ENCODE measurements around the gene DUXB. TPM values are rescaled to one million over a fixed set of nuclear protein-coding genes. Genes with fewer than 3 reads are reported as not detected.

Gene DUXB
- total RNA-seq, result not detected

- Mint-ChIP-seq H3K36me3 (ENCODE audit: low read depth) (no peaks in the 10 kb centered on the region), H3K27me3 (ENCODE audit: low read depth) (no peaks in the 10 kb centered on the region), H3K4me1 (ENCODE audit: low read depth) (no peaks in the 10 kb centered on the region), H3K9me3 (no peaks in the 10 kb centered on the region), H3K27ac (no peak within 1 kb of the TSS), H3K4me3 (no peak within 1 kb of the TSS)
- intact Hi-C loops (cut with micrococcal nuclease), result no loop called here
- CTCF ChIA-PET, result interaction anchor here (0.7 kb wide), 1 partner anchor 114 kb away, joined by 3 read pairs; no protein-coding TSS in a partner anchor
- no peak for DNase-seq
Observed at GRCh38 chr16:75701361-75701760, at the start of gene DUXB. Gene DUXB, minus strand, starts transcription at chr16:75701461. Its CDS starts 43 bp downstream, at chr16:75701418.

- Mint-ChIP-seq H3K27me3 (ENCODE audit: low read depth) (peaks cover 10% of the 10 kb centered on the region), H3K4me3 (no peak overlapping the region), H3K4me1 (ENCODE audit: low read depth) (no peaks in the 10 kb centered on the region), H3K9me3 (no peaks in the 10 kb centered on the region), H3K36me3 (ENCODE audit: low read depth) (no peaks in the 10 kb centered on the region), H3K27ac (no peak overlapping the region)
- CTCF ChIA-PET, result no interaction called here
- DNase-seq, result no peak
- intact Hi-C loops (cut with micrococcal nuclease), result no loop called here
Observed at GRCh38 chr16:75750528-75750927, 49.3 kb upstream of the DUXB start.

GRCh38 chr16:75746359-75746758 lies 45.1 kb upstream of the DUXB start:
- intact Hi-C loops (cut with micrococcal nuclease), result no loop called here
- no peak for DNase-seq
- Mint-ChIP-seq H3K27me3 (ENCODE audit: low read depth) (peaks cover 19% of the 10 kb centered on the region), H3K27ac (no peak overlapping the region), H3K36me3 (ENCODE audit: low read depth) (peaks cover 1% of the 10 kb centered on the region), H3K4me1 (ENCODE audit: low read depth) (no peaks in the 10 kb centered on the region), H3K9me3 (peaks cover 13% of the 10 kb centered on the region), H3K4me3 (no peak overlapping the region)
- CTCF ChIA-PET, result no interaction called here

- Mint-ChIP-seq H3K27me3 (ENCODE audit: low read depth) (peaks cover 19% of the 10 kb centered on the region), H3K4me3 (no peak overlapping the region), H3K27ac (no peak overlapping the region), H3K4me1 (ENCODE audit: low read depth) (no peaks in the 10 kb centered on the region), H3K36me3 (ENCODE audit: low read depth) (peaks cover 1% of the 10 kb centered on the region), H3K9me3 (peaks cover 13% of the 10 kb centered on the region)
- DNase-seq, result no peak
- CTCF ChIA-PET, result no interaction called here
- intact Hi-C loops (cut with micrococcal nuclease), result no loop called here
Observed at GRCh38 chr16:75745823-75746222, 44.6 kb upstream of the DUXB start.

- Mint-ChIP-seq H3K9me3 (peaks cover 13% of the 10 kb centered on the region), H3K4me1 (ENCODE audit: low read depth) (no peaks in the 10 kb centered on the region), H3K27me3 (ENCODE audit: low read depth) (peaks cover 19% of the 10 kb centered on the region), H3K27ac (no peak overlapping the region), H3K4me3 (no peak overlapping the region), H3K36me3 (ENCODE audit: low read depth) (peaks cover 1% of the 10 kb centered on the region)
- intact Hi-C loops (cut with micrococcal nuclease), result no loop called here
- CTCF ChIA-PET, result no interaction called here
- DNase-seq, result no peak
Observed at GRCh38 chr16:75745242-75745641, 44.0 kb upstream of the DUXB start.

GRCh38 chr16:75742424-75743047 lies 41.3 kb upstream of the DUXB start:
- Mint-ChIP-seq H3K36me3 (ENCODE audit: low read depth) (peaks cover 1% of the 10 kb centered on the region), H3K4me1 (ENCODE audit: low read depth) (no peaks in the 10 kb centered on the region), H3K9me3 (peaks cover 13% of the 10 kb centered on the region), H3K27me3 (ENCODE audit: low read depth) (peaks cover 9% of the 10 kb centered on the region), H3K27ac (no peak overlapping the region), H3K4me3 (no peak overlapping the region)
- CTCF ChIA-PET, result no interaction called here
- intact Hi-C loops (cut with micrococcal nuclease), result no loop called here
- no peak for DNase-seq

- no peak overlapping the region for H3K4me3 Mint-ChIP-seq
- no peaks in the 10 kb centered on the region for H3K36me3 Mint-ChIP-seq (ENCODE audit: low read depth)
- H3K27ac Mint-ChIP-seq, result no peak overlapping the region
- H3K9me3 Mint-ChIP-seq, result no peaks in the 10 kb centered on the region
- intact Hi-C loops (cut with micrococcal nuclease), result no loop called here
- CTCF ChIA-PET, result interaction anchor here (1.0 kb wide), 1 partner anchor 41 kb away, joined by 3 read pairs; no protein-coding TSS in a partner anchor
- no peaks in the 10 kb centered on the region for H3K4me1 Mint-ChIP-seq (ENCODE audit: low read depth)
- no peak for DNase-seq
- H3K27me3 Mint-ChIP-seq (ENCODE audit: low read depth), result no peaks in the 10 kb centered on the region
Observed at GRCh38 chr16:75733305-75734211, 32.3 kb upstream of the DUXB start.

- intact Hi-C loops (cut with micrococcal nuclease), result no loop called here
- no peak for DNase-seq
- no peak overlapping the region for H3K4me3 Mint-ChIP-seq
- CTCF ChIA-PET, result interaction anchor here (1.0 kb wide), 1 partner anchor 41 kb away, joined by 3 read pairs; no protein-coding TSS in a partner anchor
- no peaks in the 10 kb centered on the region for H3K27me3 Mint-ChIP-seq (ENCODE audit: low read depth)
- no peaks in the 10 kb centered on the region for H3K4me1 Mint-ChIP-seq (ENCODE audit: low read depth)
- H3K9me3 Mint-ChIP-seq, result no peaks in the 10 kb centered on the region
- no peaks in the 10 kb centered on the region for H3K36me3 Mint-ChIP-seq (ENCODE audit: low read depth)
- no peak overlapping the region for H3K27ac Mint-ChIP-seq
Observed at GRCh38 chr16:75732871-75733270, 31.6 kb upstream of the DUXB start.

GRCh38 chr16:75727221-75727620 lies 26.0 kb upstream of the DUXB start:
- Mint-ChIP-seq H3K27me3 (ENCODE audit: low read depth) (no peaks in the 10 kb centered on the region), H3K4me3 (no peak overlapping the region), H3K27ac (no peak overlapping the region), H3K36me3 (ENCODE audit: low read depth) (no peaks in the 10 kb centered on the region), H3K4me1 (ENCODE audit: low read depth) (no peaks in the 10 kb centered on the region), H3K9me3 (peaks cover 4% of the 10 kb centered on the region)
- DNase-seq, result no peak
- CTCF ChIA-PET, result no interaction called here
- intact Hi-C loops (cut with micrococcal nuclease), result no loop called here

- H3K4me3 Mint-ChIP-seq, result no peak within 1 kb of the TSS
- H3K9me3 Mint-ChIP-seq, result peaks cover 10% of the 10 kb centered on the region
- intact Hi-C loops (cut with micrococcal nuclease), result no loop called here
- no peaks in the 10 kb centered on the region for H3K27me3 Mint-ChIP-seq (ENCODE audit: low read depth)
- no peak within 1 kb of the TSS for H3K27ac Mint-ChIP-seq
- CTCF ChIA-PET, result no interaction called here
- H3K4me1 Mint-ChIP-seq (ENCODE audit: low read depth), result no peaks in the 10 kb centered on the region
- no peaks in the 10 kb centered on the region for H3K36me3 Mint-ChIP-seq (ENCODE audit: low read depth)
- DNase-seq, result no peak
Observed at GRCh38 chr16:75726390-75726789, 25.1 kb upstream of the DUXB start, which contains the start of gene CPHXL. Gene CPHXL, minus strand, starts transcription at chr16:75726490. Its CDS starts 48 bp downstream, at chr16:75726442.

- CTCF ChIA-PET, result no interaction called here
- Mint-ChIP-seq H3K4me3 (no peak overlapping the region), H3K27me3 (ENCODE audit: low read depth) (peaks cover 15% of the 10 kb centered on the region), H3K36me3 (ENCODE audit: low read depth) (no peaks in the 10 kb centered on the region), H3K4me1 (ENCODE audit: low read depth) (no peaks in the 10 kb centered on the region), H3K9me3 (peaks cover 10% of the 10 kb centered on the region), H3K27ac (no peak overlapping the region)
- intact Hi-C loops (cut with micrococcal nuclease), result no loop called here
- no peak for DNase-seq
Observed at GRCh38 chr16:75718452-75718851, 17.2 kb upstream of the DUXB start.

GRCh38 chr16:75714661-75715060 lies 13.4 kb upstream of the DUXB start:
- CTCF ChIA-PET, result interaction anchor here (0.7 kb wide), 1 partner anchor 52 kb away, joined by 3 read pairs; no protein-coding TSS in a partner anchor
- Mint-ChIP-seq H3K4me1 (ENCODE audit: low read depth) (no peaks in the 10 kb centered on the region), H3K36me3 (ENCODE audit: low read depth) (peaks cover 4% of the 10 kb centered on the region), H3K4me3 (no peak overlapping the region), H3K27me3 (ENCODE audit: low read depth) (peaks cover 12% of the 10 kb centered on the region), H3K27ac (no peak overlapping the region), H3K9me3 (peaks cover 15% of the 10 kb centered on the region)
- DNase-seq, result no peak
- intact Hi-C loops (cut with micrococcal nuclease), result no loop called here

GRCh38 chr16:75710344-75710743 lies 9.1 kb upstream of the DUXB start:
- DNase-seq, result no peak
- peaks cover 6% of the 10 kb centered on the region for H3K36me3 Mint-ChIP-seq (ENCODE audit: low read depth)
- peaks cover 18% of the 10 kb centered on the region for H3K9me3 Mint-ChIP-seq
- peaks cover 4% of the 10 kb centered on the region for H3K27me3 Mint-ChIP-seq (ENCODE audit: low read depth)
- H3K4me3 Mint-ChIP-seq, result no peak overlapping the region
- no peaks in the 10 kb centered on the region for H3K4me1 Mint-ChIP-seq (ENCODE audit: low read depth)
- CTCF ChIA-PET, result no interaction called here
- H3K27ac Mint-ChIP-seq, result no peak overlapping the region
- intact Hi-C loops (cut with micrococcal nuclease), result no loop called here

All from activated naive CD4-positive, alpha-beta T cell treated with anti-CD3 and anti-CD28 coated beads for 36 hours (primary cell).